GM18499 (cell line): ENCODE results near the gene HBM.
"Not testable (repeated sequence)": the region's sequence is repeated elsewhere in the genome, so short reads cannot be mapped to it uniquely, and the experiment has no call there.

ENCODE experiments used
- ATAC-seq: cut with Tn5 transposase; IDR thresholded peaks from one replicate; pipeline ENCODE4 v1.9.1; 2021; ENCODE audit warnings: moderate number of reproducible peaks; ENCODE audit not compliant: insufficient read depth, unreplicated experiment

The HBM gene

GRCh38 chr16:166375-167121 is 770 bp downstream of the HBM start:
- ATAC-seq = no peak

DNA sequence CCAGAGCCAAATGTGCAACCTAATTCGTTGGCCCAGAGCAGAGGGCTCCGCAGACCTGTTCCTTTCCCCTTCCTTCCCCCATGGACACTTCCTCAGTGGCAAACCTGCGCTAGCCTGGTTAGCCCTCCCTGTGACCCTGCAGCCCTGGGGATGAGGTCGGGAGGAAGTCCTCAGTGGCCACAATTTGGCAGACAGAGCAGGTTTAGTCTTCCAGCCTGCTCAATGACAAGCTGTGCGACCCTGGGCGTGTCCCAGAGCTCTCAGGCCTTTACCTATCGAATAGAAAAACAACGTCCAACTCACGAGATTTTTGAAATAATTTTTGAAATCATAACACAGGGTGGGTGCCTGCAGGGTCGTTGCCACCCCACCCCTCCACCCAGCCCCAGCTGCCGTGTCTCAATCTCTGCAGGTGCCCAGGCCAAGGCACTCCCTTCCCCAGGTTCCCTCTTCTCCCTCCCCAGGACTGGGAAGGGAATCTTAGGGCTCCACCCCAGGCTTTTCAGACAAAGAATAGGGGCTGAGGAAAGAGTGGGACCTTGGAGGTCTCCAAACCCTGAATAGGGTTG is 1.4 kb downstream of the HBM start:
- ATAC-seq = no peak

DNA sequence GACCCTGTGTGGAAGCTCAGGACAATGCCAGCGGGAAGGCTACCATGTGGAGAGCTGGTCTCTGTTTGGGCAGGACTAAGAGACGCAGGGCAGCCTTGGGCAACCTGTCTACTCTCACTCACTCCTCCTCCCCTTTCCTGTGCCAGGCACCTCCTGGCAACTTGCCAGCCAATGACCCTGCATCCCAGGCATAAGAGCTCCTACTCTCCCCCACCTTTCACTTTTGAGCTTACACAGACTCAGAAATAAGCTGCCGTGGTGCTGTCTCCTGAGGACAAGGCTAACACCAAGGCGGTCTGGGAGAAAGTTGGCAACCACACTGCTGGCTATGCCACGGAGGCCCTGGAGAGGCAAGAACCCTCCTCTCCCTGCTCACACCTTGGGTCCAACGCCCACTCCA is 2.6 kb downstream of the HBM start:
- no peak for ATAC-seq

DNA sequence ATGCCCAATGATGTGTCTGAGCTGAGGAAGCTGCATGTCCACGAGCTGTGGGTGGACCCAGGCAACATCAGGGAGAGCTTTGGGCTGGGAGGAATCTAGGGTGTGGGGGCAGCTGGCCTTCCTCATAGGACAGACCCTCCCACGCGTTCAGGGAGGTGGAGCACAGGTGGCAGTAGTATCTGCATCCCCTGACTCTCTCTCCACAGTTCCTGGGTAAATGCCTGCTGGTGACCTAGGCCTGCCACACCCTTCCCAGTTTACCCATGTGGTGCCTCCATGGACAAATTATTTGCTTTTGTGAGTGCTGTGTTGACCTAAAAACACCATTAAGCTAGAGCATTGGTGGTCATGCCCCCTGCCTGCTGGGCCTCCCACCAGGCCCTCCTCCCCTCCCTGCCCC is 3.2 kb downstream of the HBM start:
- no peak for ATAC-seq

- not testable (repeated sequence) for ATAC-seq
Measured at GRCh38 chr16:170088-170507, 4.3 kb downstream of the HBM start.

- ATAC-seq = no peak
Measured at GRCh38 chr16:170788-171187, 5.0 kb downstream of the HBM start.

- not testable (repeated sequence) for ATAC-seq
Measured at GRCh38 chr16:172374-172941, 6.7 kb downstream of the HBM start, which contains the start of gene HBA2. Gene HBA2 (plus strand): TSS chr16:172876. CDS start chr16:172913, 37 bp downstream.

DNA sequence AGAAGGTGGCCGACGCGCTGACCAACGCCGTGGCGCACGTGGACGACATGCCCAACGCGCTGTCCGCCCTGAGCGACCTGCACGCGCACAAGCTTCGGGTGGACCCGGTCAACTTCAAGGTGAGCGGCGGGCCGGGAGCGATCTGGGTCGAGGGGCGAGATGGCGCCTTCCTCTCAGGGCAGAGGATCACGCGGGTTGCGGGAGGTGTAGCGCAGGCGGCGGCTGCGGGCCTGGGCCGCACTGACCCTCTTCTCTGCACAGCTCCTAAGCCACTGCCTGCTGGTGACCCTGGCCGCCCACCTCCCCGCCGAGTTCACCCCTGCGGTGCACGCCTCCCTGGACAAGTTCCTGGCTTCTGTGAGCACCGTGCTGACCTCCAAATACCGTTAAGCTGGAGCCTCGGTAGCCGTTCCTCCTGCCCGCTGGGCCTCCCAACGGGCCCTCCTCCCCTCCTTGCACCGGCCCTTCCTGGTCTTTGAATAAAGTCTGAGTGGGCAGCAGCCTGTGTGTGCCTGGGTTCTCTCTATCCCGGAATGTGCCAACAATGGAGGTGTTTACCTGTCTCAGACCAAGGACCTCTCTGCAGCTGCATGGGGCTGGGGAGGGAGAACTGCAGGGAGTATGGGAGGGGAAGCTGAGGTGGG is 7.6 kb downstream of the HBM start:
- ATAC-seq = not testable (repeated sequence)

- not testable (repeated sequence) for ATAC-seq
Measured at GRCh38 chr16:173928-174769, 8.4 kb downstream of the HBM start.

DNA sequence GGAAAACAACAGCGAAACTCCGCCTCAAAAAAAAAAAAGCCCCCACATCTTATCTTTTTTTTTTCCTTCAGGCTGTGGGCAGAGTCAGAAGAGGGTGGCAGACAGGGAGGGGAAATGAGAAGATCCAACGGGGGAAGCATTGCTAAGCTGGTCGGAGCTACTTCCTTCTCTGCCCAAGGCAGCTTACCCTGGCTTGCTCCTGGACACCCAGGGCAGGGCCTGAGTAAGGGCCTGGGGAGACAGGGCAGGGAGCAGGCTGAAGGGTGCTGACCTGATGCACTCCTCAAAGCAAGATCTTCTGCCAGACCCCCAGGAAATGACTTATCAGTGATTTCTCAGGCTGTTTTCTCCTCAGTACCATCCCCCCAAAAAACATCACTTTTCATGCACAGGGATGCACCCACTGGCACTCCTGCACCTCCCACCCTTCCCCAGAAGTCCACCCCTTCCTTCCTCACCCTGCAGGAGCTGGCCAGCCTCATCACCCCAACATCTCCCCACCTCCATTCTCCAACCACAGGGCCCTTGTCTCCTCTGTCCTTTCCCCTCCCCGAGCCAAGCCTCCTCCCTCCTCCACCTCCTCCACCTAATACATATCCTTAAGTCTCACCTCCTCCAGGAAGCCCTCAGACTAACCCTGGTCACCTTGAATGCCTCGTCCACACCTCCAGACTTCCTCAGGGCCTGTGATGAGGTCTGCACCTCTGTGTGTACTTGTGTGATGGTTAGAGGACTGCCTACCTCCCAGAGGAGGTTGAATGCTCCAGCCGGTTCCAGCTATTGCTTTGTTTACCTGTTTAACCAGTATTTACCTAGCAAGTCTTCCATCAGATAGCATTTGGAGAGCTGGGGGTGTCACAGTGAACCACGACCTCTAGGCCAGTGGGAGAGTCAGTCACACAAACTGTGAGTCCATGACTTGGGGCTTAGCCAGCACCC is 9.5 kb downstream of the HBM start:
- ATAC-seq = no peak

DNA sequence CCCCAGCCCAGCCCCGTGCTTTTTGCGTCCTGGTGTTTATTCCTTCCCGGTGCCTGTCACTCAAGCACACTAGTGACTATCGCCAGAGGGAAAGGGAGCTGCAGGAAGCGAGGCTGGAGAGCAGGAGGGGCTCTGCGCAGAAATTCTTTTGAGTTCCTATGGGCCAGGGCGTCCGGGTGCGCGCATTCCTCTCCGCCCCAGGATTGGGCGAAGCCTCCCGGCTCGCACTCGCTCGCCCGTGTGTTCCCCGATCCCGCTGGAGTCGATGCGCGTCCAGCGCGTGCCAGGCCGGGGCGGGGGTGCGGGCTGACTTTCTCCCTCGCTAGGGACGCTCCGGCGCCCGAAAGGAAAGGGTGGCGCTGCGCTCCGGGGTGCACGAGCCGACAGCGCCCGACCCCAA is 10.2 kb downstream of the HBM start:
- ATAC-seq = not testable (repeated sequence)

- ATAC-seq = not testable (repeated sequence)
Measured at GRCh38 chr16:176477-177382, 11.0 kb downstream of the HBM start, which contains the start of gene HBA1. Gene HBA1 (plus strand): TSS chr16:176680. CDS start chr16:176717, 37 bp downstream.

DNA sequence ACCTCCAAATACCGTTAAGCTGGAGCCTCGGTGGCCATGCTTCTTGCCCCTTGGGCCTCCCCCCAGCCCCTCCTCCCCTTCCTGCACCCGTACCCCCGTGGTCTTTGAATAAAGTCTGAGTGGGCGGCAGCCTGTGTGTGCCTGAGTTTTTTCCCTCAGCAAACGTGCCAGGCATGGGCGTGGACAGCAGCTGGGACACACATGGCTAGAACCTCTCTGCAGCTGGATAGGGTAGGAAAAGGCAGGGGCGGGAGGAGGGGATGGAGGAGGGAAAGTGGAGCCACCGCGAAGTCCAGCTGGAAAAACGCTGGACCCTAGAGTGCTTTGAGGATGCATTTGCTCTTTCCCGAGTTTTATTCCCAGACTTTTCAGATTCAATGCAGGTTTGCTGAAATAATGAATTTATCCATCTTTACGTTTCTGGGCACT is 11.6 kb downstream of the HBM start:
- no peak for ATAC-seq

DNA sequence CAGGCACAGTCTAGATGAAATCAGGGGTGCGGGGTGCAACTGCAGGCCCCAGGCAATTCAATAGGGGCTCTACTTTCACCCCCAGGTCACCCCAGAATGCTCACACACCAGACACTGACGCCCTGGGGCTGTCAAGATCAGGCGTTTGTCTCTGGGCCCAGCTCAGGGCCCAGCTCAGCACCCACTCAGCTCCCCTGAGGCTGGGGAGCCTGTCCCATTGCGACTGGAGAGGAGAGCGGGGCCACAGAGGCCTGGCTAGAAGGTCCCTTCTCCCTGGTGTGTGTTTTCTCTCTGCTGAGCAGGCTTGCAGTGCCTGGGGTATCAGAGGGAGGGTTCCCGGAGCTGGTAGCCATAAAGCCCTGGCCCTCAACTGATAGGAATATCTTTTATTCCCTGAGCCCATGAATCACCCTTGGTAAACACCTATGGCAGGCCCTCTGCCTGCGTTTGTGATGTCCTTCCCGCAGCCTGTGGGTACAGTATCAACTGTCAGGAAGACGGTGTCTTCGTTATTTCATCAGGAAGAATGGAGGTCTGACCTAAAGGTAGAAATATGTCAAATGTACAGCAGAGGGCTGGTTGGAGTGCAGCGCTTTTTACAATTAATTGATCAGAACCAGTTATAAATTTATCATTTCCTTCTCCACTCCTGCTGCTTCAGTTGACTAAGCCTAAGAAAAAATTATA is 12.3 kb downstream of the HBM start:
- no peak for ATAC-seq

- ATAC-seq = no peak
Measured at GRCh38 chr16:178668-179015, 12.9 kb downstream of the HBM start.

DNA sequence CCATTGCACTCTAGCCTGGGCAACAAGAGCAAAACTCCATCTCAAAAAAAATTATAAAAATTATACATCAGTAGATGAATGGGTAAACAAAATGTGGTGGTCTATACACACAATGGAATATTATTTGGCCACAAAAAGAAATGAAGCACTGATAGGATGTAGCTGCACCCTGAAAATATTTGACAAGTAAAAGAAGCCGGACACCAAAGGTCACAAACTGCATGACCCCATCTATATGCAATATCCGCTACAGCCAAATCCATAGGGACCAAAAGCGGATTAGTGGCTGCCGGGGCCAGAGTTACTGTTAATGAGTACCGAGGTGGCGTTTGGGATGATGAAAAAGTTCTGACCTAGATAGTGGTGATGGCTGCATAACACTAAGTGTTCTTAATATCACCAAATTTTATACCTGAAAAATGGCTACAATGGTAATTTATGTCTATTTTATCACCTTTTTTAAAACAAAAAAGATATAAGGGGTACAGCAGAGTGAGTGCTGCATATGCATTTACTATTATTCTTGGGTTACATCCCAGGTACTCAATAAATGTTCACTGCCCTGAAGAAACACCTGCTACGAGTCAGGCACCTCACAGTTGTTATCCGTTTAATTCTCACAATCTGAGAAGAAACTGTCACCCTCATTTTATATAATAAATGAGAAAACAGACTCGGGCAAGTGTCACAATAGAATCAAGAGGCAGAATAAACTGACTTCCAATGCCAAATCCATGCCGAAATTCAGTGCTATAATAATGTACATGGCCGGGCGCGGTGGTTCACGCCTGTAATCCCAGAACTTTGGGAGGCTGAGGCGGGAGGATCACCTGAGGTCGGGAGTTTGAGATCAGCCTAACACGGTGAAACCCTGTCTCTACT is 13.7 kb downstream of the HBM start:
- ATAC-seq = no peak
